Activated naive CD8-positive, alpha-beta T cell treated with anti-CD3 and anti-CD28 coated beads for 36 hours (primary cell): ENCODE results near the gene C1orf115. TPM values are rescaled to one million over a fixed set of nuclear protein-coding genes. Genes with fewer than 3 reads are reported as not detected.
"Not testable (repeated sequence)": the region's sequence is repeated elsewhere in the genome, so short reads cannot be mapped to it uniquely, and the experiment has no call there.

Experiments used
- DNase-seq: peaks from one replicate; pipeline ENCODE4 v3.0.0; 2021
- H3K27ac Mint-ChIP-seq: one replicate; pipeline ENCODE4 v1.8.0; 2022; ENCODE audit warnings: mild to moderate bottlenecking, moderate library complexity, mixed read lengths
- H3K27me3 Mint-ChIP-seq: one replicate; pipeline ENCODE4 v1.8.0; 2022; ENCODE audit warnings: mild to moderate bottlenecking, mixed read lengths
- H3K36me3 Mint-ChIP-seq: one replicate; pipeline ENCODE4 v1.8.0; 2021; ENCODE audit warnings: mild to moderate bottlenecking, mixed read lengths
- H3K4me1 Mint-ChIP-seq: one replicate; pipeline ENCODE4 v1.8.0; 2021; ENCODE audit warnings: mixed read lengths
- H3K4me3 Mint-ChIP-seq: one replicate; pipeline ENCODE4 v1.8.0; 2022; ENCODE audit warnings: mild to moderate bottlenecking, moderate library complexity, mixed read lengths
- H3K9me3 Mint-ChIP-seq: one replicate; pipeline ENCODE4 v1.8.0; 2022; ENCODE audit warnings: mixed read lengths
- total RNA-seq, 2 experiments: library from RNA; stranded (reverse); gene quantifications; one replicate each; pipeline ENCODE4 v1.2.3, GENCODE V29; 2021

C1orf115 gene
- total RNA-seq, 2 experiments from 2014 or later: 0.33 to 0.38 TPM

GRCh38 chr1:220702733-220703270, 12.6 kb downstream of the C1orf115 start:
- Mint-ChIP-seq H3K4me1 (no peaks in the 10 kb centered on the region), H3K27me3 (peaks cover 25% of the 10 kb centered on the region), H3K4me3 (no peak overlapping the region), H3K36me3 (no peaks in the 10 kb centered on the region), H3K27ac (no peak overlapping the region), H3K9me3 (no peaks in the 10 kb centered on the region)
- DNase-seq: no peak

- Mint-ChIP-seq H3K4me3 (no peak overlapping the region), H3K27ac (no peak overlapping the region), H3K36me3 (no peaks in the 10 kb centered on the region), H3K9me3 (no peaks in the 10 kb centered on the region), H3K27me3 (peaks cover 23% of the 10 kb centered on the region), H3K4me1 (no peaks in the 10 kb centered on the region)
- DNase-seq: no peak
These were observed 13.1 kb downstream of the C1orf115 start for GRCh38 chr1:220703305-220703704.

GRCh38 chr1:220705782-220706181, 15.6 kb downstream of the C1orf115 start:
- Mint-ChIP-seq H3K4me3 (no peak overlapping the region), H3K9me3 (no peaks in the 10 kb centered on the region), H3K4me1 (no peaks in the 10 kb centered on the region), H3K27ac (no peak overlapping the region), H3K27me3 (peaks cover 22% of the 10 kb centered on the region), H3K36me3 (no peaks in the 10 kb centered on the region)
- DNase-seq: no peak

- H3K36me3 Mint-ChIP-seq: no peaks in the 10 kb centered on the region
- no peaks in the 10 kb centered on the region for H3K4me1 Mint-ChIP-seq
- no peak for DNase-seq
- no peak overlapping the region for H3K4me3 Mint-ChIP-seq
- H3K27me3 Mint-ChIP-seq: peaks cover 18% of the 10 kb centered on the region
- no peaks in the 10 kb centered on the region for H3K9me3 Mint-ChIP-seq
- H3K27ac Mint-ChIP-seq: no peak overlapping the region
These were observed 16.3 kb downstream of the C1orf115 start for GRCh38 chr1:220706480-220706879.

- peaks cover 15% of the 10 kb centered on the region for H3K27me3 Mint-ChIP-seq
These were observed 17.0 kb downstream of the C1orf115 start for GRCh38 chr1:220707160-220707559.

GRCh38 chr1:220708244-220708643, 18.1 kb downstream of the C1orf115 start:
- no peaks in the 10 kb centered on the region for H3K36me3 Mint-ChIP-seq
- DNase-seq: no peak
- peaks cover 7% of the 10 kb centered on the region for H3K27me3 Mint-ChIP-seq
- no peak overlapping the region for H3K27ac Mint-ChIP-seq
- no peaks in the 10 kb centered on the region for H3K4me1 Mint-ChIP-seq
- H3K4me3 Mint-ChIP-seq: no peak overlapping the region
- H3K9me3 Mint-ChIP-seq: no peaks in the 10 kb centered on the region

More at GRCh38 chr1:220707160-220707559, 17.0 kb downstream of the C1orf115 start:
- Mint-ChIP-seq H3K4me1 (no peaks in the 10 kb centered on the region), H3K27ac (no peak overlapping the region), H3K9me3 (no peaks in the 10 kb centered on the region), H3K36me3 (no peaks in the 10 kb centered on the region), H3K4me3 (no peak overlapping the region)
- no peak for DNase-seq

GRCh38 chr1:220708936-220709801, 19.0 kb downstream of the C1orf115 start:
- no peaks in the 10 kb centered on the region for H3K4me1 Mint-ChIP-seq
- peaks cover 6% of the 10 kb centered on the region for H3K27me3 Mint-ChIP-seq
- no peak overlapping the region for H3K27ac Mint-ChIP-seq

GRCh38 chr1:220710333-220710732, 20.2 kb downstream of the C1orf115 start:
- Mint-ChIP-seq H3K36me3 (no peaks in the 10 kb centered on the region), H3K9me3 (no peaks in the 10 kb centered on the region), H3K27me3 (peaks cover 1% of the 10 kb centered on the region), H3K27ac (no peak overlapping the region), H3K4me1 (no peaks in the 10 kb centered on the region), H3K4me3 (no peak overlapping the region)
- DNase-seq: no peak

More at GRCh38 chr1:220708936-220709801, 19.0 kb downstream of the C1orf115 start:
- Mint-ChIP-seq H3K9me3 (no peaks in the 10 kb centered on the region), H3K4me3 (no peak overlapping the region), H3K36me3 (no peaks in the 10 kb centered on the region)
- no peak for DNase-seq

GRCh38 chr1:220711056-220711809, 21.1 kb downstream of the C1orf115 start:
- Mint-ChIP-seq H3K4me3 (no peak overlapping the region), H3K4me1 (no peaks in the 10 kb centered on the region), H3K27ac (no peak overlapping the region), H3K9me3 (peaks cover 4% of the 10 kb centered on the region), H3K27me3 (no peaks in the 10 kb centered on the region), H3K36me3 (no peaks in the 10 kb centered on the region)
- no peak for DNase-seq

- DNase-seq, H3K36me3 Mint-ChIP-seq, H3K4me3 Mint-ChIP-seq, H3K27ac Mint-ChIP-seq, H3K27me3 Mint-ChIP-seq, H3K9me3 Mint-ChIP-seq, H3K4me1 Mint-ChIP-seq: not testable (repeated sequence)
These were observed 25.8 kb downstream of the C1orf115 start for GRCh38 chr1:220715986-220716385.

GRCh38 chr1:220717800-220718640, 27.9 kb downstream of the C1orf115 start:
- Mint-ChIP-seq H3K27ac (no peak overlapping the region), H3K4me1 (no peaks in the 10 kb centered on the region), H3K9me3 (peaks cover 6% of the 10 kb centered on the region), H3K4me3 (no peak overlapping the region), H3K27me3 (peaks cover 7% of the 10 kb centered on the region), H3K36me3 (no peaks in the 10 kb centered on the region)
- DNase-seq: no peak

- DNase-seq, H3K36me3 Mint-ChIP-seq, H3K9me3 Mint-ChIP-seq, H3K27ac Mint-ChIP-seq, H3K4me1 Mint-ChIP-seq, H3K4me3 Mint-ChIP-seq: not testable (repeated sequence)
- H3K27me3 Mint-ChIP-seq: peaks cover 13% of the 10 kb centered on the region
These were observed 31.1 kb downstream of the C1orf115 start for GRCh38 chr1:220721266-220721665.

- Mint-ChIP-seq H3K9me3 (peaks cover 1% of the 10 kb centered on the region), H3K36me3 (no peaks in the 10 kb centered on the region), H3K4me1 (no peaks in the 10 kb centered on the region), H3K27me3 (peaks cover 7% of the 10 kb centered on the region), H3K4me3 (no peak overlapping the region), H3K27ac (no peak overlapping the region)
- DNase-seq: no peak
These were observed 36.5 kb downstream of the C1orf115 start for GRCh38 chr1:220726634-220727033.

GRCh38 chr1:220727519-220727918, 37.4 kb downstream of the C1orf115 start:
- peaks cover 7% of the 10 kb centered on the region for H3K27me3 Mint-ChIP-seq
- H3K9me3 Mint-ChIP-seq: peaks cover 4% of the 10 kb centered on the region
- peaks cover 2% of the 10 kb centered on the region for H3K4me1 Mint-ChIP-seq
- H3K4me3 Mint-ChIP-seq: no peak overlapping the region
- H3K27ac Mint-ChIP-seq: no peak overlapping the region
- H3K36me3 Mint-ChIP-seq: no peaks in the 10 kb centered on the region
- no peak for DNase-seq
